K562 (cell line): ENCODE results near the gene CDC14B. TPM values are rescaled to one million over a fixed set of nuclear protein-coding genes. Genes with fewer than 3 reads are reported as not detected.

Experiments used
- ATAC-seq: fragments of 200-7000 bp; cut with Tn5 transposase; 3 replicates; pipeline ENCODE4 v1.9.1; 2020; ENCODE audit warnings: moderate library complexity
- BruUV-seq: library from RNA; stranded (reverse); fragments of 400-500 nt; replicated peaks from 2 replicates; lab custom pipeline; 2021; lab: Mats Ljungman, UMichigan
- CTCF ChIA-PET: fragments of 300-600 bp; formaldehyde crosslinking; extraction: SDS; loops from one replicate; lab custom pipeline; 2021; ENCODE audit warnings: low intra/inter-chr PET ratio; lab: Yijun Ruan, JAX
- POLR2A ChIA-PET: fragments of 300-600, 350-650 bp; sonication (Branson Sonifier 250); formaldehyde crosslinking; extraction: SDS; loops from one replicate; lab custom pipeline; 2021; ENCODE audit warnings: antibody characterized with exemption, inconsistent platforms; lab: Yijun Ruan, JAX
- DNase-seq, 4 experiments: peaks; one replicate each; pipeline versions ENCODE4 v3.0.0 to v3.0.0-alpha.2; 2011 to 2018; ENCODE audit warnings: low spot score in 3 of 4, mixed read lengths in 3 of 4; ENCODE audit errors: extremely low read depth in 1 of 4
- FAIRE-seq: peaks from 2 replicates; lab custom pipeline; 2011; peaks lifted over from hg19 to GRCh38; lab: Jason Lieb, UNC
- H2AFZ ChIP-seq: 2 replicates; pipeline ENCODE4 v1.6.0; 2011; ENCODE audit warnings: low read depth, low read length, control low read depth, inconsistent platforms
- H3K27ac ChIP-seq: fragments of 200-600 bp; 3 replicates; pipeline ENCODE4 v1.8.0; 2011; ENCODE audit warnings: low read depth, mild to moderate bottlenecking, control low read depth, inconsistent platforms, low read length, moderate library complexity, mixed read lengths; ENCODE audit errors: extremely low read depth
- H3K27me3 ChIP-seq, 2 experiments: fragments of 300-600 bp in 1 of 2; 2 replicates in 1 of 2; 3 replicates in 1 of 2; pipeline versions ENCODE4 v1.6.0 to v1.8.0; 2011; ENCODE audit warnings: inconsistent platforms in 2 of 2, low read length in 2 of 2, mild to moderate bottlenecking in 1 of 2, mixed read lengths in 1 of 2, moderate library complexity in 1 of 2; ENCODE audit not compliant: control insufficient read depth in 2 of 2, insufficient read depth in 2 of 2
- H3K36me3 ChIP-seq: fragments of 300-600 bp; 3 replicates; pipeline ENCODE4 v1.8.0; 2011; ENCODE audit warnings: mild to moderate bottlenecking, low read length, inconsistent platforms; ENCODE audit not compliant: control insufficient read depth, insufficient read depth
- H3K4me1 ChIP-seq, 2 experiments: fragments of 200-600 bp in 1 of 2; replicated peaks in 1 of 2; 2 replicates in 1 of 2; 3 replicates in 1 of 2; pipeline versions ENCODE4 v1.5.1 to v1.8.0; 2011; ENCODE audit warnings: inconsistent platforms in 2 of 2, low read length in 2 of 2, mild to moderate bottlenecking in 1 of 2, mixed read lengths in 1 of 2, moderate library complexity in 1 of 2; ENCODE audit not compliant: control insufficient read depth in 2 of 2, insufficient read depth in 2 of 2
- H3K4me2 ChIP-seq: 2 replicates; pipeline ENCODE4 v1.6.1; 2011; ENCODE audit warnings: low read length, control low read depth, inconsistent platforms, mixed read lengths; ENCODE audit not compliant: insufficient read depth
- H3K4me3 ChIP-seq: fragments of 200-600 bp; sonication (generic), shearing (Covaris generic); 2 replicates; pipeline ENCODE4 v1.5.1; 2016; ENCODE audit warnings: control low read depth, inconsistent platforms
- H3K79me2 ChIP-seq: fragments of 200-600 bp; 3 replicates; pipeline ENCODE4 v1.8.0; 2011; ENCODE audit warnings: low read length, inconsistent platforms; ENCODE audit not compliant: control insufficient read depth, insufficient read depth
- H3K9ac ChIP-seq, 2 experiments: 2 replicates each; pipeline versions ENCODE4 v1.6.0 to v1.6.1; 2011; ENCODE audit warnings: low read depth in 2 of 2, low read length in 2 of 2, control low read depth in 1 of 2, inconsistent platforms in 1 of 2, mild to moderate bottlenecking in 1 of 2, mixed read lengths in 1 of 2; ENCODE audit not compliant: insufficient read depth in 1 of 2
- H3K9me1 ChIP-seq: one replicate; pipeline ENCODE4 v1.6.0; 2011; ENCODE audit warnings: inconsistent platforms, mild to moderate bottlenecking, low read length, moderate library complexity; ENCODE audit not compliant: control insufficient read depth, insufficient read depth
- H3K9me3 ChIP-seq: replicated peaks from 2 replicates; pipeline ENCODE4 v1.5.1; 2011; ENCODE audit warnings: low read depth, low read length, inconsistent platforms; ENCODE audit not compliant: control insufficient read depth, insufficient read depth
- H4K20me1 ChIP-seq: replicated peaks from 2 replicates; pipeline ENCODE4 v1.6.1; 2011; ENCODE audit warnings: low read length, inconsistent platforms, mixed read lengths; ENCODE audit not compliant: control insufficient read depth, insufficient read depth
- CBFA2T3 ChIP-seq: fragments of 450-650 bp; IDR thresholded peaks from 2 replicates; pipeline ENCODE4 v1.6.1; 2017
- CREBBP ChIP-seq: IDR thresholded peaks from one replicate; pipeline ENCODE4 v1.6.1; 2012; ENCODE audit warnings: low read depth, mild to moderate bottlenecking, control low read depth, inconsistent platforms, low read length
- EP400 ChIP-seq: fragments of 450-650 bp; IDR thresholded peaks from 2 replicates; pipeline ENCODE4 v1.6.1; 2017; ENCODE audit warnings: antibody characterized with exemption, mild to moderate bottlenecking, moderate library complexity
- GABPB1 ChIP-seq: sonication (generic); formaldehyde crosslinking; IDR thresholded peaks from 2 replicates; pipeline ENCODE4 v1.8.0; 2022; ENCODE audit warnings: mild to moderate bottlenecking, missing genetic modification reagents
- XRCC5 ChIP-seq: fragments of 200-400 bp; formaldehyde crosslinking; IDR thresholded peaks from 2 replicates; pipeline ENCODE4 v1.6.1; 2017; ENCODE audit warnings: low read depth, mild to moderate bottlenecking, low read length
- ZNF75A ChIP-seq: fragments of 450-650 bp; formaldehyde crosslinking; IDR thresholded peaks from 2 replicates; pipeline ENCODE4 v1.4.0; 2020; ENCODE audit warnings: mild to moderate bottlenecking
- WGBS: fragments of 100-300 bp; shearing (Covaris generic); methylation state at CpG from one replicate; pipeline ENCODE4 v1.1.6; 2016; ENCODE audit warnings: low coverage, mixed read lengths; ENCODE audit not compliant: insufficient coverage; ENCODE audit errors: missing lambda C conversion rate; 5-methylcytosine and 5-hydroxymethylcytosine counted together
- in situ Hi-C: fragments of 300-500 bp; cut with MboI; formaldehyde crosslinking; loops from 4 replicates; pipeline ENCODE4 v1.15.0; 2018; ENCODE audit warnings: inconsistent platforms, mixed read lengths
- intact Hi-C: fragments of 100-400 bp; cut with micrococcal nuclease; formaldehyde crosslinking; loops from 2 replicates; pipeline ENCODE4 v1.14.2; 2022
- polyA plus RNA-seq, 8 experiments: library from polyadenylated mRNA; depleted of rRNA in 4 of 8; stranded (reverse) in 5 of 8; unstranded in 3 of 8; fragments of >200 nt; fragmentation: Nextera tagmentation in 2 of 8; fragmentation: Illumina TruSeq in 1 of 8; extraction: Ambion mirVana in 2 of 8; extraction: Trizol in 1 of 8; gene quantifications; 2 replicates each; pipeline versions ENCODE4 v1.2.1 to v1.2.3, GENCODE V29; 2011 to 2014; ENCODE audit warnings: inconsistent platforms in 1 of 8, missing spikeins in 1 of 8
- total RNA-seq, 7 experiments: library from RNA; depleted of rRNA in 6 of 7; stranded (reverse); fragments of >200 nt in 6 of 7; fragmentation: Illumina TruSeq in 2 of 7; extraction: Trizol in 2 of 7; gene quantifications; 2 replicates each; pipeline versions ENCODE4 v1.2.1 to v1.2.3, GENCODE V29; 2011 to 2021; ENCODE audit warnings: low replicate concordance in 1 of 7

The CDC14B gene
- total and polyA plus RNA-seq, 9 of the 15 experiments (the other 6 are each of a cell fraction or from before 2014, with no cell fraction given): 1.4 to 6.0 (median 3.8) TPM

DNA sequence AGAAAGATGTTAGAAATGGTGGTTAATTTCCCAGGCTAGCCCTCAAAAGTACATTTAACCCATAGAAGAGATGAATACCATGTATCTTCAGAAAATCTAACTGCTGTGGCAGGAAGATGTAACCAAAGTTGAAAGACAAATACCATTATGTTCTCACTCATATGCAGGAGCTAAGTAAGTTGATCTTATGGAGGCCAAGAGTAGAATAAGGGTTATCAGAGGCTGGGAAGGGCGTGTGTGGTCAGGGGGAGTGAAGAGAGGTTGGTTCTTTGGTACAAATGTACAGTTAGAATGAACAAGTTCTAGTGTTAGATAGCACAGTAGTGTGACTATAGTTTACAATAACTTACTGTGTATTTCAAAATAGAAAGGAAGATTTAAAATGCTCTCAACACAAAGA, 61.7 kb downstream of the CDC14B start:
- Histone ChIP-seq H3K9ac (no peak overlapping the region), H3K27me3 (peaks cover 0 to 6% of the 10 kb centered on the region in 2 experiments; a peak in 1 of 5 replicates), H2AFZ (no peak overlapping the region), H3K79me2 (no peaks in the 10 kb centered on the region), H3K4me1 (peaks cover 0 to 3% of the 10 kb centered on the region in 2 experiments; a peak in 1 of 5 replicates), H3K4me2 (no peak overlapping the region), H3K4me3 (no peak overlapping the region), H3K27ac (no peak overlapping the region), H3K9me1 (no peaks in the 10 kb centered on the region), H3K9me3 (no peaks in the 10 kb centered on the region), H3K36me3 (no peaks in the 10 kb centered on the region), H4K20me1 (no peaks in the 10 kb centered on the region)
- TF ChIP-seq XRCC5 (no peak), CBFA2T3 (peak; percentile 15; the same call in 1 of the 2 replicates), ZNF75A (CRISPR knock-in tag) (no peak)
- no peak for FAIRE-seq
- POLR2A ChIA-PET: interaction anchor here (1.1 kb wide), 1 partner anchor 39 kb away, joined by 3 read pairs; no protein-coding TSS in a partner anchor
- intact Hi-C loops: no loop called here
- no TSS peak for BruUV-seq
- CTCF ChIA-PET: no interaction called here
- in situ Hi-C loops: no loop called here
- ATAC-seq: no peak
- WGBS: 15% methylated on average over 1 of the region's 1 CpG
- no peak for DNase-seq

DNA sequence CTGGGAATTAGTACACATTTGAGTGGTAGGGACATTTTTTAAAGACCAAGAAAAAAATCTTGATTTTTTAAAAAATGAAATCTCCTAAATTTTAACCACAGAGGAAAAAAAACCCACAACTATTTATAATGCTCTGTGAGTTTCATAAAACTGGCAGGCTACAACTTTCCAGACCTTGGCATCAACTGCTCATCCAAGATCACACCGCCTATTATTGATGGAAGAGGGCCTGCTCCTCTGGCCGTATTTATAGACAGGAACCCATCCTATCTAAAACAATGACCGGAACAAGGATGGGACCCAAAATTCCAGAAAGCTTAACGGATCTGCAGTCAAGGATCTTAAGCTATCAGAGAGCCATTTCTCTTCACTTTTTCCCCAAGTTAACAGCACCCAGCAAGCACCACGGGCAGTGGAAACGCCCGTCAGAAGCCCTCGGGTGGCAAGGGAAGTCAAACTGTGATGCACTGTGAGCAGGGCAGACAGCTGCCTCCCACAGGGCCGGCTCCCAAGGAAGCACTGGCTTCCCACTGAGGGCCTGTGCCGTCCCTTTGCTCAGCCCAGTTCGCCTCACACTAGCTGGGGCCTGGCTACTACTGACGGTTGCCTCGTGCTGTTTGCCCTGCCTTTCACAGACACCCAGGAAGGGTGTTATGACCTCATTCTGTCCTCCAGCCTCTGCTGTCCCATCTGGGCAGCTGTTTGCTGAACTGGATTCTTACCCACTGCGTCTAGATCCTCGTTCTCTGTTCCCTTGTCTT, 62.8 kb downstream of the CDC14B start:
- WGBS: 29% methylated on average over 15 of the region's 15 CpGs
- TF ChIP-seq EP400 (no peak), GABPB1 (no peak), CREBBP (no peak)

More for the DNA sequence above, 62.8 kb downstream of the CDC14B start:
- BruUV-seq: no TSS peak
- FAIRE-seq (no peak), DNase-seq (no peak), ATAC-seq (peak; percentile 40; the same call in 2 of the 3 replicates)
- Histone ChIP-seq H3K4me2 (no peak overlapping the region), H3K36me3 (no peaks in the 10 kb centered on the region), H4K20me1 (no peaks in the 10 kb centered on the region), H3K79me2 (no peaks in the 10 kb centered on the region), H3K9me1 (no peaks in the 10 kb centered on the region), H3K27me3 (peaks cover 0 to 6% of the 10 kb centered on the region in 2 experiments; a peak in 1 of 5 replicates), H3K9ac (peak overlapping the region in 1 of 2 experiments; percentile 36; a peak in 1 of 4 replicates), H2AFZ (no peak overlapping the region), H3K9me3 (no peaks in the 10 kb centered on the region), H3K4me1 (peaks cover 0 to 3% of the 10 kb centered on the region in 2 experiments; a peak in 1 of 5 replicates), H3K27ac (no peak overlapping the region), H3K4me3 (no peak overlapping the region)
- intact Hi-C loops (no loop called here), in situ Hi-C loops (no loop called here)
- ChIA-PET CTCF (no interaction called here), POLR2A (interaction anchor here (1.1 kb wide), 1 partner anchor 40 kb away, joined by 3 read pairs; no protein-coding TSS in a partner anchor)
